Neural progenitor cell (in vitro differentiated cells): ENCODE measurements around the gene EDC3. TPM values are rescaled to one million over a fixed set of nuclear protein-coding genes. Genes with fewer than 3 reads are reported as not detected.
"Not testable (repeated sequence)": the region's sequence is repeated elsewhere in the genome, so short reads cannot be mapped to it uniquely, and the experiment has no call there.

Experiments used
- DNase-seq: peaks from one replicate; pipeline ENCODE4 v3.0.0-alpha.2; 2016; ENCODE audit warnings: low spot score
- H2AFZ ChIP-seq: fragments of 200-600 bp; sonication (generic); replicated peaks from 2 replicates; pipeline ENCODE4 v1.6.1; 2016; ENCODE audit warnings: antibody characterized with exemption
- H3F3A ChIP-seq: fragments of 200-600 bp; sonication (generic); 2 replicates; pipeline ENCODE4 v1.6.1; 2016; ENCODE audit warnings: antibody characterized with exemption, low read depth
- H3K27ac ChIP-seq: fragments of 200-600 bp; sonication (generic); 2 replicates; pipeline ENCODE4 v1.5.1; 2016; ENCODE audit warnings: mild to moderate bottlenecking
- H3K27me3 ChIP-seq: fragments of 200-600 bp; sonication (generic); 2 replicates; pipeline ENCODE4 v1.6.1; 2016; ENCODE audit warnings: mild to moderate bottlenecking, moderate library complexity
- H3K36me3 ChIP-seq: fragments of 200-600 bp; sonication (generic); 2 replicates; pipeline ENCODE4 v1.5.1; 2016
- H3K4me1 ChIP-seq: fragments of 200-600 bp; sonication (generic); 2 replicates; pipeline ENCODE4 v1.6.1; 2016; ENCODE audit warnings: mixed run types
- H3K4me2 ChIP-seq: fragments of 200-600 bp; sonication (generic); 2 replicates; pipeline ENCODE4 v1.6.1; 2016
- H3K4me3 ChIP-seq: fragments of 200-600 bp; sonication (generic); 2 replicates; pipeline ENCODE4 v1.5.1; 2016
- H3K79me2 ChIP-seq: fragments of 200-600 bp; sonication (generic); 2 replicates; pipeline ENCODE4 v1.6.1; 2016; ENCODE audit warnings: low read depth
- H3K9ac ChIP-seq: fragments of 200-600 bp; sonication (generic); 2 replicates; pipeline ENCODE4 v1.6.1; 2016
- H3K9me3 ChIP-seq: fragments of 200-600 bp; sonication (generic); 2 replicates; pipeline ENCODE4 v1.5.1; 2016; ENCODE audit warnings: low read depth
- H4K20me1 ChIP-seq: fragments of 200-600 bp; sonication (generic); 2 replicates; pipeline ENCODE4 v1.6.1; 2016; ENCODE audit warnings: low read depth
- H3K27ac Mint-ChIP-seq: 3 replicates; pipeline ENCODE4 v1.8.0; 2021; ENCODE audit warnings: mixed read lengths
- H3K27me3 Mint-ChIP-seq: 2 replicates; pipeline ENCODE4 v1.8.0; 2022; ENCODE audit warnings: low read depth, mild to moderate bottlenecking, inconsistent platforms, moderate library complexity, mixed read lengths; ENCODE audit not compliant: insufficient read depth
- H3K36me3 Mint-ChIP-seq: 3 replicates; pipeline ENCODE4 v1.8.0; 2021; ENCODE audit warnings: mixed read lengths
- H3K4me1 Mint-ChIP-seq: 3 replicates; pipeline ENCODE4 v1.8.0; 2021; ENCODE audit warnings: mixed read lengths
- H3K4me3 Mint-ChIP-seq: 3 replicates; pipeline ENCODE4 v1.8.0; 2021; ENCODE audit warnings: mild to moderate bottlenecking, moderate library complexity, mixed read lengths
- H3K9me3 Mint-ChIP-seq: 3 replicates; pipeline ENCODE4 v1.8.0; 2020; ENCODE audit warnings: mixed read lengths
- CTCF ChIP-seq: fragments of 200-600 bp; sonication (generic); IDR thresholded peaks from 2 replicates; pipeline ENCODE4 v1.5.1; 2017; ENCODE audit warnings: antibody characterized with exemption, mild to moderate bottlenecking
- EZH2 ChIP-seq: fragments of 200-600 bp; sonication (generic); IDR thresholded peaks from 2 replicates; pipeline ENCODE4 v1.6.1; 2017; ENCODE audit warnings: antibody characterized with exemption, mild to moderate bottlenecking, moderate library complexity
- EZH2phosphoT487 ChIP-seq: fragments of 200-600 bp; sonication (generic); IDR thresholded peaks from 2 replicates; pipeline ENCODE4 v1.6.1; 2017; ENCODE audit warnings: antibody characterized with exemption
- total RNA-seq: library from RNA; depleted of rRNA; stranded (reverse); fragments of >200 nt; gene quantifications from 2 replicates; pipeline ENCODE4 v1.2.3, GENCODE V29; 2015; ENCODE audit warnings: low replicate concordance

EDC3 gene
- total RNA-seq, 1 donor from 2014 or later: 24.4 TPM

DNA sequence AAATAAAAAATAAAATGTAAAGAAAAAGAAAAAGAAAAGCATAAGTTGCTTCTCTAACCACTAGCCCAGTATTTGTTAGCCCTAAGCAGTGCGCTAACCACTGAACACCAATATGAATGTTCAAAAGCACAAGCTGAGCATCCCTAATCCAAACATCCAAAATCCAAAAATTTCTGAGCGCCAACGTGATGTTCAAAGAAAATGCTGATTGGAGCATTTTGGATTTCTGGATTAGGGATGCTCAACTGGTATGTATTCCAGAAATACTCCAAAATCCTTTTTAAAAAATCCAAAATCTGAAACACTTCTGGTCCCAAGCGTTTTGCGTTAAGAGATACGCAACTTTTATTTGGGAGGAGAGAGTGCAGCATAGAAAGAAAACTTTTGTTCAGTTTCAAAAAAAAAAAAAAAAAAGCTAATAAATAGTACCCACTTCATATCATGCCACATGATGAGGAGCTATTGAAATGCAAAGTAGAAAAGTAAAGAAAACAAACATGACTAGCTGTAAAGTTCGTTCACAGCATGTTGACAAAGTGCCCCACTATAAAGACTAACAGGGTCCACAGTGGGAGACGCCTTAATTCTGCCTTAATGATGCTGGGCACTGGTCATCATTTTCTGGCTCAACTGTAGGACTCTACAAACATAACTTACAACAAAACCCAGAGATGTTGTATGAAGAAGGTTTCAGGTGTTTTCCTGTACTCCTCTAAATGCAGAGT is 32.4 kb downstream of the EDC3 start:
- H3K4me2 ChIP-seq: no peak overlapping the region
- H3K27ac Mint-ChIP-seq: no peak overlapping the region

GRCh38 chr15:74662064-74662860 is 33.6 kb downstream of the EDC3 start:
- H3F3A ChIP-seq: peaks cover 8% of the 10 kb centered on the region
- H3K9me3 ChIP-seq: no peaks in the 10 kb centered on the region
- no peak overlapping the region for H2AFZ ChIP-seq
- no peak overlapping the region for H3K4me2 ChIP-seq
- no peaks in the 10 kb centered on the region for H3K4me1 ChIP-seq
- peaks cover 6% of the 10 kb centered on the region for H3K36me3 ChIP-seq
- TF ChIP-seq EZH2: no peak
- TF ChIP-seq CTCF: no peak
- TF ChIP-seq EZH2phosphoT487: no peak
- H3K9ac ChIP-seq: no peak overlapping the region
- H3K9me3 Mint-ChIP-seq: no peaks in the 10 kb centered on the region
- H3K27ac Mint-ChIP-seq: no peak overlapping the region
- peaks cover 1% of the 10 kb centered on the region for H3K27me3 Mint-ChIP-seq
- H3K79me2 ChIP-seq: peaks cover 34% of the 10 kb centered on the region
- no peak for DNase-seq
- H3K27ac ChIP-seq: no peak overlapping the region
- no peak overlapping the region for H3K4me3 ChIP-seq
- no peak overlapping the region for H3K4me3 Mint-ChIP-seq
- H3K27me3 ChIP-seq: no peaks in the 10 kb centered on the region
- H3K4me1 Mint-ChIP-seq: peaks cover 9% of the 10 kb centered on the region
- H3K36me3 Mint-ChIP-seq: peaks cover 3% of the 10 kb centered on the region
- peaks cover 70% of the 10 kb centered on the region for H4K20me1 ChIP-seq

More for the DNA sequence above, 32.4 kb downstream of the EDC3 start:
- H3K9me3 ChIP-seq: no peaks in the 10 kb centered on the region
- TF ChIP-seq EZH2: no peak
- TF ChIP-seq CTCF: no peak
- no peak for TF ChIP-seq EZH2phosphoT487
- H3K9ac ChIP-seq: no peak overlapping the region
- H3K27me3 ChIP-seq: no peaks in the 10 kb centered on the region
- no peak overlapping the region for H3K4me3 ChIP-seq
- H3K79me2 ChIP-seq: peaks cover 34% of the 10 kb centered on the region
- H3K36me3 ChIP-seq: peaks cover 6% of the 10 kb centered on the region
- H3F3A ChIP-seq: peaks cover 8% of the 10 kb centered on the region
- H2AFZ ChIP-seq: no peak overlapping the region
- Mint-ChIP-seq H3K4me3 (no peak overlapping the region), H3K36me3 (peaks cover 5% of the 10 kb centered on the region), H3K9me3 (no peaks in the 10 kb centered on the region), H3K27me3 (no peaks in the 10 kb centered on the region), H3K4me1 (no peaks in the 10 kb centered on the region)
- H4K20me1 ChIP-seq: peaks cover 67% of the 10 kb centered on the region
- DNase-seq: no peak
- H3K27ac ChIP-seq: no peak overlapping the region
- no peaks in the 10 kb centered on the region for H3K4me1 ChIP-seq

DNA sequence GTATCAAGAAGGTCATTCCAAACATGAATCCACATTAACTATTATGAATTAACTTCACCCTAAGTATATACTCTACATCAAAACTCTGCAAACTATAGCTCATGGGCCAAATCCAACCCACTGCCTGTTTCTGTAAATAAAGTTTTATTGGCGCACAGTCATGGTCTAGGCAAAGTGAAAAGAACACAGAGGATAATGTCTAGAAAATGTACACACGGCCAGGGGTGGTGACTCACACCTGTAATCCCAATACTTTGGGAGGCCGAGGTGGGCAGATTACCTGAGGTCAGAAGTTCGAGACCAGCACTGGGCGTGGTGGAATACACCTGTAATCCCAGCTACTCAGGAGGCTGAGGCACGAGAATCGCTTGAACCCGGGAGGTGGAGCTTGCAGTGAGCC is 34.5 kb downstream of the EDC3 start:
- not testable (repeated sequence) for H3K27ac Mint-ChIP-seq, H3K27ac ChIP-seq, H2AFZ ChIP-seq, H3K36me3 ChIP-seq, H3K36me3 Mint-ChIP-seq, H3K4me2 ChIP-seq, H3K9me3 Mint-ChIP-seq, H3K27me3 ChIP-seq, DNase-seq, H3F3A ChIP-seq, H3K9me3 ChIP-seq, H3K4me3 ChIP-seq, H3K27me3 Mint-ChIP-seq, H3K9ac ChIP-seq, H3K4me3 Mint-ChIP-seq, H3K4me1 ChIP-seq
- Histone ChIP-seq H4K20me1 (peaks cover 69% of the 10 kb centered on the region), H3K79me2 (peaks cover 34% of the 10 kb centered on the region)
- H3K4me1 Mint-ChIP-seq: peaks cover 19% of the 10 kb centered on the region

DNA sequence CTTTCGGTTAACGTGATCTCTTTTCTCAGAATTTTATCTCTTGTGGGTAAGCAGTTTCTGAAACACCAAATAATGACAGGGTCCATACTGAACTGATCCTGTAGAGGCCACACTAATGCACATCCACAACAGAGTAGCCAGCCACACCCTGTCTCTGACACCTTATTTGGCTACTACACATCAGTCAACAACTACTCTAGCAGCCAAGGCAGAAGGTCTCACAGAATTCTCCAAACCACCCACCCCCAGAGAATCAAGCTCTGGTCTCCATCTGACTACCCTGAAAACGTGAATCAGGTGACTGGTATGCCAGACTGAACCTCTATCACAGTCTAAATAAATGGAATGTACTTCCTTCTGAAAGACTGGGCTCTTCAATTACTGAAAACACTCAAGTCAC is 38.0 kb downstream of the EDC3 start:
- TF ChIP-seq CTCF (no peak), EZH2phosphoT487 (no peak), EZH2 (no peak)
- Mint-ChIP-seq H3K4me1 (peaks cover 22% of the 10 kb centered on the region), H3K9me3 (no peaks in the 10 kb centered on the region), H3K4me3 (no peak overlapping the region), H3K27me3 (peaks cover 4% of the 10 kb centered on the region), H3K27ac (peak overlapping the region; percentile 32), H3K36me3 (peaks cover 8% of the 10 kb centered on the region)
- H3K27me3 ChIP-seq: no peaks in the 10 kb centered on the region
- DNase-seq: no peak
- H4K20me1 ChIP-seq: peaks cover 47% of the 10 kb centered on the region
- no peak overlapping the region for H3K27ac ChIP-seq
- H2AFZ ChIP-seq: no peak overlapping the region
- H3K9me3 ChIP-seq: no peaks in the 10 kb centered on the region
- no peak overlapping the region for H3K4me3 ChIP-seq
- H3K4me2 ChIP-seq: no peak overlapping the region
- peaks cover 34% of the 10 kb centered on the region for H3K79me2 ChIP-seq
- H3K36me3 ChIP-seq: peaks cover 6% of the 10 kb centered on the region
- H3K9ac ChIP-seq: peak overlapping the region; percentile 42
- no peaks in the 10 kb centered on the region for H3K4me1 ChIP-seq
- H3F3A ChIP-seq: no peaks in the 10 kb centered on the region
